HCT116 (cell line): ENCODE results near the gene DYNLRB1. TPM values are rescaled to one million over a fixed set of nuclear protein-coding genes. Genes with fewer than 3 reads are reported as not detected.

Experiments
- ATAC-seq: fragments of 200-7000 bp; cut with Tn5 transposase; 2 replicates; pipeline ENCODE4 v1.9.1; 2020; ENCODE audit warnings: mild to moderate bottlenecking, moderate library complexity
- BruUV-seq: library from RNA; stranded (reverse); fragments of 400-500 nt; replicated peaks from 2 replicates; lab custom pipeline; 2021; lab: Mats Ljungman, UMichigan
- CTCF ChIA-PET: fragments of 300-600 bp; sonication (Branson Sonifier 250); formaldehyde crosslinking; loops from one replicate; lab custom pipeline; 2021; ENCODE audit warnings: antibody characterized with exemption; lab: Charles Lee
- POLR2A ChIA-PET: fragments of 300-600, 350-600 bp; sonication (Branson Sonifier 250); formaldehyde crosslinking; loops from one replicate; lab custom pipeline; 2021; ENCODE audit warnings: antibody characterized with exemption; lab: Charles Lee
- RAD21 ChIA-PET, 2 experiments: fragments of 300-600 bp; sonication (Branson Sonifier 250); formaldehyde crosslinking; loops; one replicate each; lab custom pipeline; 2023; ENCODE audit warnings: low total read pairs in 2 of 2; ENCODE audit not compliant: uncharacterized antibody in 2 of 2, unreplicated experiment in 2 of 2, low non-redundant PET in 1 of 2; lab: Charles Lee
- DNase-seq: peaks from one replicate; pipeline ENCODE4 v3.0.0-alpha.2; 2010; ENCODE audit warnings: low read depth, low spot score
- H2AFZ ChIP-seq: fragments of 200-600 bp; shearing (Covaris generic), sonication (generic); 2 replicates; pipeline ENCODE4 v1.6.1; 2017; ENCODE audit warnings: low read depth, mixed run types, mixed read lengths, antibody characterized with exemption, low read length; ENCODE audit not compliant: poor library complexity, severe bottlenecking
- H3K27ac ChIP-seq: 2 replicates; pipeline ENCODE4 v1.5.1; 2012; ENCODE audit warnings: low read depth, low read length
- H3K27me3 ChIP-seq: fragments of 200-600 bp; sonication (generic); 2 replicates; pipeline ENCODE4 v1.6.1; 2016; ENCODE audit warnings: mixed run types, low read length, mixed read lengths; ENCODE audit not compliant: insufficient read depth
- H3K36me3 ChIP-seq, 2 experiments: fragments of 200-500 bp in 1 of 2; fragments of 200-600 bp in 1 of 2; sonication (Bioruptor generic) in 1 of 2; sonication (generic) in 1 of 2; 2 replicates each; pipeline versions ENCODE4 v1.5.1 to v1.6.1; 2014 to 2016; ENCODE audit warnings: low read length in 2 of 2, inconsistent platforms in 1 of 2, mixed read lengths in 1 of 2, mixed run types in 1 of 2; ENCODE audit not compliant: insufficient read depth in 2 of 2, control insufficient read depth in 1 of 2
- H3K4me1 ChIP-seq, 2 experiments: fragments of 200-600 bp in 1 of 2; sonication (generic) in 1 of 2; 2 replicates each; pipeline versions ENCODE4 v1.5.1 to v1.6.1; 2012 to 2017; ENCODE audit warnings: low read length in 2 of 2, inconsistent platforms in 1 of 2, mild to moderate bottlenecking in 1 of 2, mixed read lengths in 1 of 2, mixed run types in 1 of 2, moderate library complexity in 1 of 2; ENCODE audit not compliant: insufficient read depth in 2 of 2, control insufficient read depth in 1 of 2
- H3K4me2 ChIP-seq: fragments of 200-600 bp; sonication (generic); 2 replicates; pipeline ENCODE4 v1.6.1; 2017; ENCODE audit warnings: mixed run types, low read length, mixed read lengths
- H3K4me3 ChIP-seq, 2 experiments: fragments of 200-600 bp in 1 of 2; sonication (generic) in 1 of 2; replicated peaks in 1 of 2; 2 replicates each; pipeline ENCODE4 v1.5.1; 2011 to 2016; ENCODE audit warnings: low read length in 2 of 2, control low read depth in 1 of 2, low read depth in 1 of 2, mild to moderate bottlenecking in 1 of 2, mixed read lengths in 1 of 2, mixed run types in 1 of 2
- H3K79me2 ChIP-seq: fragments of 200-600 bp; sonication (generic); 2 replicates; pipeline ENCODE4 v1.6.1; 2017; ENCODE audit warnings: mild to moderate bottlenecking, mixed run types, low read length, moderate library complexity, mixed read lengths; ENCODE audit not compliant: insufficient read depth
- H3K9ac ChIP-seq: fragments of 200-600 bp; sonication (generic); 2 replicates; pipeline ENCODE4 v1.6.1; 2016; ENCODE audit warnings: low read length, mixed read lengths
- H3K9me2 ChIP-seq: fragments of 200-600 bp; sonication (generic), shearing (Covaris generic); 2 replicates; pipeline ENCODE4 v1.6.1; 2017; ENCODE audit warnings: mixed run types, mild to moderate bottlenecking, moderate library complexity; ENCODE audit not compliant: insufficient read depth
- H3K9me3 ChIP-seq, 2 experiments: fragments of 200-500 bp in 1 of 2; fragments of 200-600 bp in 1 of 2; sonication (Bioruptor generic) in 1 of 2; sonication (generic) in 1 of 2; 2 replicates each; pipeline ENCODE4 v1.6.1; 2014 to 2017; ENCODE audit warnings: low read length in 2 of 2, mixed read lengths in 2 of 2, inconsistent platforms in 1 of 2, low read depth in 1 of 2, mild to moderate bottlenecking in 1 of 2, mixed run types in 1 of 2, moderate library complexity in 1 of 2; ENCODE audit not compliant: control insufficient read depth in 1 of 2, insufficient read depth in 1 of 2
- H4K20me1 ChIP-seq: fragments of 200-600 bp; sonication (generic), shearing (Covaris generic); 2 replicates; pipeline ENCODE4 v1.6.1; 2017; ENCODE audit warnings: mixed run types, mild to moderate bottlenecking, moderate library complexity; ENCODE audit not compliant: insufficient read depth
- CTCF ChIP-seq, 3 experiments: fragments of 200-600 bp in 1 of 3; sonication (generic) in 1 of 3; IDR thresholded peaks in 2 of 3; conservative IDR thresholded peaks in 1 of 3; 2 replicates each; pipeline ENCODE4 v1.5.1; 2012 to 2017; ENCODE audit warnings: low read depth in 2 of 3, low read length in 2 of 3, antibody characterized with exemption in 1 of 3, borderline replicate concordance in 1 of 3, control low read depth in 1 of 3, mild to moderate bottlenecking in 1 of 3, mixed read lengths in 1 of 3, mixed run types in 1 of 3, moderate library complexity in 1 of 3; ENCODE audit not compliant: insufficient read depth in 1 of 3
- EGR1 ChIP-seq: IDR thresholded peaks from 2 replicates; pipeline ENCODE4 v1.6.1; 2012; ENCODE audit warnings: low read depth
- EZH2 ChIP-seq: fragments of 200-600 bp; sonication (generic); IDR thresholded peaks from 2 replicates; pipeline ENCODE4 v1.6.1; 2017; ENCODE audit warnings: antibody characterized with exemption, mixed run types
- POLR2AphosphoS5 ChIP-seq: IDR thresholded peaks from 2 replicates; pipeline ENCODE4 v1.6.1; 2011; ENCODE audit warnings: mild to moderate bottlenecking, low read depth, low read length, moderate library complexity
- RAD21 ChIP-seq: IDR thresholded peaks from 2 replicates; pipeline ENCODE4 v1.6.1; 2012; ENCODE audit warnings: low read depth, mild to moderate bottlenecking
- REST ChIP-seq: IDR thresholded peaks from 2 replicates; pipeline ENCODE4 v1.6.1; 2012; ENCODE audit warnings: low read depth
- SIN3A ChIP-seq: IDR thresholded peaks from 2 replicates; pipeline ENCODE4 v1.6.1; 2012; ENCODE audit warnings: low read depth
- SP1 ChIP-seq: IDR thresholded peaks from 2 replicates; pipeline ENCODE4 v1.6.1; 2012; ENCODE audit warnings: low read depth
- YY1 ChIP-seq: IDR thresholded peaks from 2 replicates; pipeline ENCODE4 v1.6.1; 2011; ENCODE audit warnings: low read length, low read depth, moderate library complexity, mild to moderate bottlenecking; ENCODE audit not compliant: insufficient replicate concordance; ENCODE audit errors: extremely low read depth
- ZBTB33 ChIP-seq: IDR thresholded peaks from 2 replicates; pipeline ENCODE4 v1.6.1; 2011; ENCODE audit warnings: mild to moderate bottlenecking, low read length, moderate library complexity; ENCODE audit not compliant: insufficient replicate concordance; ENCODE audit errors: extremely low read depth
- intact Hi-C: fragments of 100-400 bp; cut with micrococcal nuclease; formaldehyde crosslinking; loops from 2 replicates; pipeline ENCODE4 v1.10.0; 2022
- total RNA-seq: library from RNA; stranded (reverse); gene quantifications from one replicate; pipeline ENCODE4 v1.2.1, GENCODE V29; 2021; ENCODE audit not compliant: unreplicated experiment

The DYNLRB1 gene
- total RNA-seq, 1 experiment from 2014 or later, result 106 TPM

- no peak for TF ChIP-seq REST
Measured at GRCh38 chr20:34472246-34472925, 43.8 kb upstream of the DYNLRB1 start (continued).

GRCh38 chr20:34473262-34473883 lies 42.8 kb upstream of the DYNLRB1 start:
- ChIA-PET POLR2A (interaction anchor here (1.0 to 2.1 kb wide), 3 partner anchors 110 to 161 kb away, joined by 6 to 9 read pairs (median 8); partner anchors contain the start of gene ITCH), CTCF (interaction anchor here (0.6 to 2.3 kb wide), 5 partner anchors 110 to 297 kb away, joined by 3 to 56 read pairs (median 3); partner anchors contain the start of gene ITCH), RAD21 (interaction anchor here (0.6 to 2.2 kb wide), 6 partner anchors 18 to 193 kb away, joined by 3 to 25 read pairs (median 4); partner anchors contain the start of gene DYNLRB1 (in 1 of the 2))
- TF ChIP-seq CTCF (IDR thresholded peaks at IDR 0.05 in 2 of 3, conservative IDR thresholded peaks at IDR 0.05 in 1 of 3; ENCODE audit: borderline replicate concordance in 1 of 3, insufficient read depth in 1 of 3, low read depth in 2 of 3, low read length in 2 of 3) (peak; percentile 56 to 94 (median 62)), RAD21 (peak; percentile 89), SIN3A (no peak), YY1 (peak; percentile 29), ZBTB33 (no peak), SP1 (no peak), EZH2 (no peak), EGR1 (peak; percentile 34; the same call in 1 of the 2 replicates), POLR2AphosphoS5 (no peak)
- H3K9me2 ChIP-seq, result no peaks in the 10 kb centered on the region
- H3K36me3 ChIP-seq, result peaks cover 10 to 18% of the 10 kb centered on the region in 2 experiments
- peak; percentile 48 for DNase-seq
- ATAC-seq, result peak; percentile 91
- intact Hi-C loops, result loop anchor here (1.0 kb wide), 1 partner anchor 161 kb away; no protein-coding TSS in a partner anchor
- H3K27me3 ChIP-seq, result no peaks in the 10 kb centered on the region
- no TSS peak for BruUV-seq
- no peak overlapping the region for H2AFZ ChIP-seq
- H3K9me3 ChIP-seq, result no peaks in the 10 kb centered on the region
- H3K9ac ChIP-seq, result 0 out of 2 replicates have a peak overlapping the region, but pooled peaks have one; percentile 0
- H3K79me2 ChIP-seq, result peaks cover 21% of the 10 kb centered on the region
- H3K27ac ChIP-seq, result peak overlapping the region; percentile 81; the same call in 1 of the 2 replicates
- peak overlapping the region; percentile 71 for H3K4me2 ChIP-seq
- H4K20me1 ChIP-seq, result peaks cover 4% of the 10 kb centered on the region; the same call in 1 of the 2 replicates
- H3K4me3 ChIP-seq, result no peak overlapping the region
- peaks cover 41 to 45% of the 10 kb centered on the region in 2 experiments for H3K4me1 ChIP-seq
